Loucy (cell line): ENCODE results near the gene TMEM11.

Experiments used
- H2AFZ ChIP-seq: fragments of 200-600 bp; sonication (generic); 2 replicates; pipeline ENCODE4 v1.6.0; 2016; ENCODE audit warnings: antibody characterized with exemption, mild to moderate bottlenecking, low read length, moderate library complexity
- H3F3A ChIP-seq: fragments of 200-600 bp; 2 replicates; pipeline ENCODE4 v1.6.0; 2016; ENCODE audit warnings: antibody characterized with exemption, low read depth, mild to moderate bottlenecking
- H3K27me3 ChIP-seq: fragments of 200-600 bp; sonication (generic); 2 replicates; pipeline ENCODE4 v1.6.1; 2014; ENCODE audit warnings: low read length, mild to moderate bottlenecking; ENCODE audit not compliant: insufficient read depth, poor library complexity, severe bottlenecking
- H3K36me3 ChIP-seq: fragments of 200-600 bp; sonication (generic); 2 replicates; pipeline ENCODE4 v1.6.1; 2016; ENCODE audit warnings: low read length; ENCODE audit not compliant: insufficient read depth
- H3K4me1 ChIP-seq: fragments of 200-600 bp; sonication (generic); 2 replicates; pipeline ENCODE4 v1.5.1; 2014; ENCODE audit warnings: low read length, mild to moderate bottlenecking; ENCODE audit not compliant: insufficient read depth, poor library complexity, severe bottlenecking
- H3K4me2 ChIP-seq: fragments of 200-600 bp; sonication (generic); 2 replicates; pipeline ENCODE4 v1.6.0; 2014; ENCODE audit warnings: antibody characterized with exemption, low read length, low read depth, mild to moderate bottlenecking; ENCODE audit not compliant: poor library complexity, severe bottlenecking
- H3K4me3 ChIP-seq: fragments of 200-600 bp; sonication (generic); 2 replicates; pipeline ENCODE4 v1.5.1; 2014; ENCODE audit warnings: low read length, mild to moderate bottlenecking, mixed read lengths; ENCODE audit not compliant: poor library complexity, severe bottlenecking
- H3K79me2 ChIP-seq: fragments of 200-600 bp; sonication (generic); 2 replicates; pipeline ENCODE4 v1.6.1; 2014; ENCODE audit warnings: low read length; ENCODE audit not compliant: insufficient read depth
- H3K9ac ChIP-seq: fragments of 200-600 bp; sonication (generic); 2 replicates; pipeline ENCODE4 v1.6.0; 2014; ENCODE audit warnings: mild to moderate bottlenecking, low read depth, low read length, moderate library complexity; ENCODE audit not compliant: poor library complexity, severe bottlenecking
- H3K9me2 ChIP-seq: fragments of 200-600 bp; sonication (generic); replicated peaks from 2 replicates; pipeline ENCODE4 v1.6.1; 2016; ENCODE audit warnings: low read depth, low read length, mixed read lengths
- H3K9me3 ChIP-seq: fragments of 200-600 bp; sonication (generic); 2 replicates; pipeline ENCODE4 v1.6.1; 2014; ENCODE audit warnings: mild to moderate bottlenecking, antibody characterized with exemption, low read length, low read depth; ENCODE audit not compliant: insufficient read depth
- H4K20me1 ChIP-seq: fragments of 200-600 bp; sonication (generic); 2 replicates; pipeline ENCODE4 v1.6.0; 2014; ENCODE audit warnings: antibody characterized with exemption, low read length, mild to moderate bottlenecking; ENCODE audit not compliant: insufficient read depth, poor library complexity, severe bottlenecking
- CTCF ChIP-seq: fragments of 200-600 bp; sonication (generic); conservative IDR thresholded peaks from 2 replicates; pipeline ENCODE4 v1.5.1; 2014; ENCODE audit warnings: mild to moderate bottlenecking, antibody characterized with exemption, low read length
- EZH2phosphoT487 ChIP-seq: fragments of 200-600 bp; IDR thresholded peaks from 2 replicates; pipeline ENCODE4 v1.6.1; 2018; ENCODE audit warnings: antibody characterized with exemption, mild to moderate bottlenecking, moderate library complexity, borderline replicate concordance

The TMEM11 gene

GRCh38 chr17:21173543-21173942, 40.4 kb downstream of the TMEM11 start:
- TF ChIP-seq CTCF: no peak
- no peak for TF ChIP-seq EZH2phosphoT487
- no peaks in the 10 kb centered on the region for H3K9me3 ChIP-seq

GRCh38 chr17:21172846-21173245, 41.1 kb downstream of the TMEM11 start:
- Histone ChIP-seq H3K27me3 (no peaks in the 10 kb centered on the region), H3K79me2 (no peaks in the 10 kb centered on the region), H4K20me1 (no peaks in the 10 kb centered on the region), H3K9me3 (no peaks in the 10 kb centered on the region), H2AFZ (no peak overlapping the region), H3K4me1 (no peaks in the 10 kb centered on the region), H3K4me2 (no peak overlapping the region), H3K9me2 (no peaks in the 10 kb centered on the region), H3F3A (no peaks in the 10 kb centered on the region), H3K36me3 (peaks cover 20% of the 10 kb centered on the region; the same call in 1 of the 2 replicates), H3K4me3 (no peak overlapping the region), H3K9ac (no peak overlapping the region)
- TF ChIP-seq EZH2phosphoT487 (no peak), CTCF (no peak)

More at GRCh38 chr17:21173543-21173942, 40.4 kb downstream of the TMEM11 start:
- no peak overlapping the region for H3K4me2 ChIP-seq
- peaks cover 20% of the 10 kb centered on the region; the same call in 1 of the 2 replicates for H3K36me3 ChIP-seq
- no peaks in the 10 kb centered on the region for H3K4me1 ChIP-seq
- H3K79me2 ChIP-seq: no peaks in the 10 kb centered on the region
- no peaks in the 10 kb centered on the region for H3F3A ChIP-seq
- H4K20me1 ChIP-seq: no peaks in the 10 kb centered on the region
- H3K9me2 ChIP-seq: no peaks in the 10 kb centered on the region
- H3K9ac ChIP-seq: no peak overlapping the region
- H3K4me3 ChIP-seq: no peak overlapping the region
- H3K27me3 ChIP-seq: no peaks in the 10 kb centered on the region
- no peak overlapping the region for H2AFZ ChIP-seq

GRCh38 chr17:21171970-21172510, 41.9 kb downstream of the TMEM11 start:
- Histone ChIP-seq H3F3A (no peaks in the 10 kb centered on the region), H3K4me3 (no peak overlapping the region), H3K27me3 (no peaks in the 10 kb centered on the region), H3K36me3 (peaks cover 20% of the 10 kb centered on the region; the same call in 1 of the 2 replicates), H3K4me2 (no peak overlapping the region), H3K9ac (no peak overlapping the region), H3K9me2 (no peaks in the 10 kb centered on the region), H3K4me1 (no peaks in the 10 kb centered on the region), H4K20me1 (no peaks in the 10 kb centered on the region), H3K79me2 (no peaks in the 10 kb centered on the region), H3K9me3 (no peaks in the 10 kb centered on the region), H2AFZ (no peak overlapping the region)
- TF ChIP-seq CTCF (no peak), EZH2phosphoT487 (no peak)
